Thyroid gland (tissue), 4 donors: ENCODE results near the gene CYP2W1. TPM values are rescaled to one million over a fixed set of nuclear protein-coding genes. Genes with fewer than 3 reads are reported as not detected.

Experiments used
- DNase-seq, 2 donors: peaks; one replicate each; pipeline ENCODE4 v3.0.0-alpha.2; 2019
- H3K27ac ChIP-seq, 3 donors: fragments of 200-600 bp; sonication (generic); 1 replicate in 2 of 3; 2 replicates in 1 of 3; pipeline ENCODE4 v1.5.1; 2016 to 2019; ENCODE audit warnings: mild to moderate bottlenecking in 1 of 3, moderate library complexity in 1 of 3
- H3K27me3 ChIP-seq: fragments of 200-600 bp; sonication (generic); one replicate; pipeline ENCODE4 v1.5.1; 2019
- H3K36me3 ChIP-seq, 2 donors: fragments of 200-600 bp; sonication (generic); one replicate each; pipeline ENCODE4 v1.5.1; 2016 to 2019
- H3K4me1 ChIP-seq, 2 donors: fragments of 200-600 bp; sonication (generic); one replicate each; pipeline ENCODE4 v1.5.1; 2017 to 2019
- H3K4me3 ChIP-seq, 3 donors: fragments of 200-600 bp; sonication (generic); replicated peaks in 1 of 3; 1 replicate in 2 of 3; 2 replicates in 1 of 3; pipeline ENCODE4 v1.5.1; 2016; ENCODE audit warnings: mild to moderate bottlenecking in 1 of 3
- H3K9me3 ChIP-seq: fragments of 200-600 bp; sonication (generic); one replicate; pipeline ENCODE4 v1.5.1; 2017
- CTCF ChIP-seq, 6 experiments: fragments of 200-600 bp in 3 of 6; fragments of 450-650 bp in 3 of 6; sonication (generic) in 3 of 6; IDR thresholded peaks; one replicate each; pipeline ENCODE4 v1.5.1; 2016 to 2019; ENCODE audit warnings: antibody characterized with exemption in 6 of 6, mild to moderate bottlenecking in 2 of 6, inconsistent platforms in 1 of 6, moderate library complexity in 1 of 6
- POLR2A ChIP-seq, 2 donors: fragments of 450-650 bp; IDR thresholded peaks; one replicate each; pipeline ENCODE4 v1.6.1; 2017; ENCODE audit warnings: antibody characterized with exemption in 2 of 2, mild to moderate bottlenecking in 2 of 2, moderate library complexity in 1 of 2
- WGBS, 2 donors: methylation state at CpG; one replicate each; pipeline ENCODE4 v1.1.5; 2017; 5-methylcytosine and 5-hydroxymethylcytosine counted together
- intact Hi-C: fragments of 100-400 bp; cut with DNase I; formaldehyde crosslinking; loops from one replicate; pipeline ENCODE4 v1.15.1; 2023
- total RNA-seq, 4 donors: library from RNA; depleted of rRNA; stranded (reverse); fragments of >200 nt; gene quantifications; one replicate each; pipeline ENCODE4 v1.2.3, GENCODE V29; 2016

Gene CYP2W1
- total RNA-seq, 4 donors from 2014 or later: not detected

GRCh38 chr7:979886-980571 is 3.0 kb upstream of the CYP2W1 start:
- intact Hi-C loops: loop anchor here (10.0 kb wide), 2 partner anchors 195 to 655 kb away; no protein-coding TSS in a partner anchor

GRCh38 chr7:981793-982510 is 1.0 kb upstream of the CYP2W1 start:
- no peak overlapping the region for H3K27ac ChIP-seq
- no peak for DNase-seq
- intact Hi-C loops: loop anchor here (10.0 kb wide), 1 partner anchor 197 kb away; no protein-coding TSS in a partner anchor
- H3K9me3 ChIP-seq: no peaks in the 10 kb centered on the region
- H3K27me3 ChIP-seq: no peaks in the 10 kb centered on the region
- WGBS, 2 donors: 97 to 100% methylated on average over 5 to 10 of the region's 19 CpGs
- TF ChIP-seq POLR2A (IDR thresholded peaks at IDR 0.05) (no peak), CTCF (IDR thresholded peaks at IDR 0.05) (no peak)
- no peak overlapping the region for H3K4me3 ChIP-seq
- H3K36me3 ChIP-seq: no peaks in the 10 kb centered on the region
- peaks cover 0 to 4% of the 10 kb centered on the region in 2 donors for H3K4me1 ChIP-seq

More at GRCh38 chr7:979886-980571, 3.0 kb upstream of the CYP2W1 start:
- no peak for TF ChIP-seq POLR2A (IDR thresholded peaks at IDR 0.05)
- DNase-seq: peak; percentile 77 to 83
- Histone ChIP-seq H3K27ac (no peak overlapping the region), H3K4me3 (no peak overlapping the region), H3K4me1 (peaks cover 4 to 6% of the 10 kb centered on the region in 2 donors), H3K36me3 (no peaks in the 10 kb centered on the region), H3K9me3 (no peaks in the 10 kb centered on the region), H3K27me3 (no peaks in the 10 kb centered on the region)
- 59 to 72% methylated on average over 14 to 15 of the region's 15 CpGs for WGBS, 2 donors

- no peaks in the 10 kb centered on the region for H3K36me3 ChIP-seq
- H3K9me3 ChIP-seq: no peaks in the 10 kb centered on the region
- H3K4me3 ChIP-seq: no peak overlapping the region
- H3K27me3 ChIP-seq: no peaks in the 10 kb centered on the region
- peaks cover 0 to 4% of the 10 kb centered on the region in 2 donors for H3K4me1 ChIP-seq
- WGBS, 2 donors: 67 to 75% methylated on average over 3 to 7 of the region's 10 CpGs
- no peak for TF ChIP-seq POLR2A (IDR thresholded peaks at IDR 0.05)
- TF ChIP-seq CTCF (IDR thresholded peaks at IDR 0.05): no peak
- H3K27ac ChIP-seq: no peak overlapping the region
- intact Hi-C loops: loop anchor here (10.0 kb wide), 1 partner anchor 198 kb away; no protein-coding TSS in a partner anchor
- no peak for DNase-seq
Observed at GRCh38 chr7:982511-983003, 424 bp upstream of the CYP2W1 start.

GRCh38 chr7:983616-984071 is 663 bp downstream of the CYP2W1 start:
- 71 to 82% methylated on average over 8 to 14 of the region's 20 CpGs for WGBS, 2 donors
- no peaks in the 10 kb centered on the region for H3K27me3 ChIP-seq
- H3K36me3 ChIP-seq: no peaks in the 10 kb centered on the region
- H3K4me1 ChIP-seq: peaks cover 4 to 7% of the 10 kb centered on the region in 2 donors
- TF ChIP-seq POLR2A (IDR thresholded peaks at IDR 0.05) (no peak), CTCF (IDR thresholded peaks at IDR 0.05) (no peak)
- H3K4me3 ChIP-seq: no peak overlapping the region
- intact Hi-C loops: loop anchor here (10.0 kb wide), 1 partner anchor 199 kb away; no protein-coding TSS in a partner anchor
- H3K9me3 ChIP-seq: no peaks in the 10 kb centered on the region
- DNase-seq: no peak
- H3K27ac ChIP-seq: no peak overlapping the region

GRCh38 chr7:984361-985126 is 1.6 kb downstream of the CYP2W1 start:
- 84 to 86% methylated on average over 21 to 23 of the region's 39 CpGs for WGBS, 2 donors
- Histone ChIP-seq H3K27ac (no peak overlapping the region), H3K27me3 (no peaks in the 10 kb centered on the region), H3K9me3 (no peaks in the 10 kb centered on the region), H3K4me1 (peaks cover 4 to 11% of the 10 kb centered on the region in 2 donors), H3K4me3 (no peak overlapping the region), H3K36me3 (no peaks in the 10 kb centered on the region)
- TF ChIP-seq CTCF (IDR thresholded peaks at IDR 0.05): no peak
- TF ChIP-seq POLR2A (IDR thresholded peaks at IDR 0.05): no peak
- no peak for DNase-seq
- intact Hi-C loops: loop anchor here (10.0 kb wide), 1 partner anchor 200 kb away; no protein-coding TSS in a partner anchor
